T-cell (primary cell): ENCODE results near the gene ANO8. TPM values are rescaled to one million over a fixed set of nuclear protein-coding genes. Genes with fewer than 3 reads are reported as not detected.
A peak's percentile ranks its signal among the peaks of the same experiment; 100 is the strongest.
"Not testable (repeated sequence)": the region's sequence is repeated elsewhere in the genome, so short reads cannot be mapped to it uniquely, and the experiment has no call there.

Experiments used
- ATAC-seq, 4 experiments: fragments of 200-7000 bp in 3 of 4; fragments of 150-1000 bp in 1 of 4; cut with Tn5 transposase; replicated peaks in 1 of 4; 1 replicate in 3 of 4; 2 replicates in 1 of 4; pipeline ENCODE4 v1.10.0; 2021; ENCODE audit warnings: moderate library complexity in 3 of 4, mild to moderate bottlenecking in 2 of 4, moderate number of reproducible peaks in 1 of 4
- CTCF ChIA-PET, 2 donors: fragments of 300-600 bp; sonication (Branson Sonifier 250); formaldehyde crosslinking; loops; one replicate each; lab custom pipeline; 2022; ENCODE audit warnings: antibody characterized with exemption in 2 of 2; lab: Charles Lee
- POLR2A ChIA-PET, 2 donors: fragments of 300-600 bp; sonication (Branson Sonifier 250); formaldehyde crosslinking; loops; one replicate each; lab custom pipeline; 2022; ENCODE audit warnings: antibody characterized with exemption in 2 of 2; lab: Charles Lee
- DNase-seq, 35 experiments: peaks; one replicate each; pipeline versions ENCODE4 v3.0.0 to v3.0.0-alpha.2; 2013 to 2023
- H3K27ac ChIP-seq: one replicate; pipeline ENCODE4 v1.5.1; 2013; ENCODE audit warnings: low read length
- H3K27me3 ChIP-seq, 2 experiments: replicated peaks in 1 of 2; 1 replicate in 1 of 2; 2 replicates in 1 of 2; pipeline versions ENCODE4 v1.6.1 to v1.7.0; 2013; ENCODE audit warnings: low read length in 1 of 2, mixed read lengths in 1 of 2; ENCODE audit not compliant: control insufficient read depth in 2 of 2, insufficient read depth in 2 of 2; ENCODE audit errors: extremely low read depth in 1 of 2
- H3K36me3 ChIP-seq, 2 donors: 1 replicate in 1 of 2; 2 replicates in 1 of 2; pipeline versions ENCODE4 v1.6.1 to v1.7.0; 2013; ENCODE audit warnings: low read length in 1 of 2; ENCODE audit not compliant: control insufficient read depth in 2 of 2, insufficient read depth in 1 of 2; ENCODE audit errors: extremely low read depth in 1 of 2
- H3K4me1 ChIP-seq, 2 experiments: 1 replicate in 1 of 2; 2 replicates in 1 of 2; pipeline versions ENCODE4 v1.6.1 to v1.7.0; 2013; ENCODE audit warnings: low read length in 2 of 2, mixed read lengths in 1 of 2; ENCODE audit not compliant: insufficient read depth in 2 of 2, control insufficient read depth in 1 of 2; ENCODE audit errors: extremely low read depth in 1 of 2
- H3K4me3 ChIP-seq, 2 donors: 1 replicate in 1 of 2; 2 replicates in 1 of 2; pipeline versions ENCODE4 v1.5.1 to v1.7.0; 2013; ENCODE audit warnings: mild to moderate bottlenecking in 2 of 2, low read length in 1 of 2, moderate library complexity in 1 of 2; ENCODE audit not compliant: control insufficient read depth in 1 of 2; ENCODE audit errors: extremely low read depth in 1 of 2
- H3K9me3 ChIP-seq: 2 replicates; pipeline ENCODE4 v1.7.0; 2013
- H3K27ac Mint-ChIP-seq, 2 donors: one replicate each; pipeline ENCODE4 v1.8.0; 2020 to 2021; ENCODE audit warnings: mild to moderate bottlenecking in 2 of 2, mixed read lengths in 2 of 2
- H3K27me3 Mint-ChIP-seq, 2 donors: one replicate each; pipeline ENCODE4 v1.8.0; 2021 to 2022; ENCODE audit warnings: mixed read lengths in 2 of 2
- H3K36me3 Mint-ChIP-seq: one replicate; pipeline ENCODE4 v1.8.0; 2021; ENCODE audit warnings: mixed read lengths
- H3K4me1 Mint-ChIP-seq, 3 donors: one replicate each; pipeline ENCODE4 v1.8.0; 2020 to 2022; ENCODE audit warnings: mixed read lengths in 3 of 3, mild to moderate bottlenecking in 1 of 3
- H3K4me3 Mint-ChIP-seq, 3 donors: one replicate each; pipeline ENCODE4 v1.8.0; 2020 to 2022; ENCODE audit warnings: mild to moderate bottlenecking in 3 of 3, mixed read lengths in 3 of 3, moderate library complexity in 3 of 3
- H3K9me3 Mint-ChIP-seq, 3 donors: one replicate each; pipeline ENCODE4 v1.8.0; 2020 to 2022; ENCODE audit warnings: mixed read lengths in 3 of 3
- WGBS: methylation state at CpG from one replicate; pipeline ENCODE4 v1.1.5; 2013; ENCODE audit warnings: missing lambda C conversion rate; ENCODE audit not compliant: insufficient coverage; 5-methylcytosine and 5-hydroxymethylcytosine counted together
- total RNA-seq, 35 experiments: library from RNA in 6 of 35; stranded (reverse) in 6 of 35; fragments of 120-200 nt in 1 of 35; gene quantifications; one replicate each; pipeline versions ENCODE4 v1.2.1 to v1.2.4 and lab custom pipeline; 2013 to 2026

ANO8 gene
- total RNA-seq, 5 donors from 2014 or later (not counting 1 experiment from before 2014, with no cell fraction given) = 18.3 to 27.4 (median 24.9) TPM

DNA sequence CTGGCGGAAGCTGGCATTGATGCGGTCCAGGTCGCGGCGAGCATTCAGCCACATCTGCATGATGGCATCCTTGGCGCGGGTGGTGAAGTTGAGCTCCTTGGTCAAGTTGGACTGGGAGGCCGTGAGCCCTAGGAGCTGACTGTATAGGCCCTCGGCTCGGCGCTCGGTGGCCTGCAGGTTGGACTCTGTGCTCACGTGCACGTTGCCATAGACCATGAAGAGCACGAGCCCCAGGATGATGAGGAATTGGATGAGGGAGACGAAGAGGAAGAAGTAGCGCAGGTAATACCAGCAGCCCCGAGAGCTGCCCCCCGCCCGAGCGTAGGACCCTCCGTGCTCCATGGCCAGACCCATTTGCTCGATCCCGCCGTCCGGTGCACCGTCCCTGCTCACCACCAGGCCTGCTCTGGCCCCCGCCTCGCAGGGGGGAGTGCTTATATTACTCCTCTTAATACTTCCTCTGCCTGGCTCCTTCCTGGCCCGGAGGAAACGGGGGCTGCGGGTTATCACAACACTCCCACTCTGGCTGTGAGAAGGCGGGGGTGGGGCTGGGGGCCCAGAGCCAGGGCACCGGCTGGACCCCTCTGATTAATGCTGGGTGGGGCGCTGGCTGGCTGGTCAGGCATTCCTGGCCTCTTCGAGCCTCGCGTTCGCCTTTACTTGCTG lies 42.4 kb upstream of the ANO8 start, which contains the start of gene PLVAP:
PLVAP (minus strand) TSS at position 408 of the 666 bp plus-strand sequence; CDS start at position 354, 54 bp downstream.
- DNase-seq (no peak), ATAC-seq (no peak)
- 69% methylated on average over 28 of the region's 39 CpGs for whole genome bisulfite sequencing
- Mint-ChIP-seq H3K36me3 (no peaks in the 10 kb centered on the region), H3K4me1 (peaks cover 0 to 6% (median 0%) of the 10 kb centered on the region in 3 donors), H3K27me3 (peaks cover 3 to 15% of the 10 kb centered on the region in 2 donors), H3K4me3 (no peak within 1 kb of the TSS), H3K27ac (peak within 1 kb of the TSS in 1 of 2 donors; percentile 71), H3K9me3 (peaks cover 0 to 4% (median 0%) of the 10 kb centered on the region in 3 donors)
- Histone ChIP-seq H3K36me3 (no peaks in the 10 kb centered on the region), H3K4me1 (no peaks in the 10 kb centered on the region), H3K4me3 (no peak within 1 kb of the TSS), H3K27ac (no peak within 1 kb of the TSS), H3K9me3 (no peaks in the 10 kb centered on the region), H3K27me3 (peaks cover 0 to 29% of the 10 kb centered on the region in 2 experiments)
- POLR2A ChIA-PET = no interaction called here
- CTCF ChIA-PET = no interaction called here

GRCh38 chr19:17370026-17370587 lies 35.5 kb upstream of the ANO8 start:
- H3K4me3 ChIP-seq = no peak overlapping the region
- 26% methylated on average over 3 of the region's 8 CpGs for WGBS
- ChIA-PET POLR2A (no interaction called here), CTCF (no interaction called here)
- no peak overlapping the region for H3K27ac ChIP-seq
- Mint-ChIP-seq H3K9me3 (no peaks in the 10 kb centered on the region), H3K4me1 (peaks cover 0 to 7% (median 0%) of the 10 kb centered on the region in 3 donors), H3K27ac (peak overlapping the region in 1 of 2 donors; percentile 19), H3K4me3 (no peak overlapping the region), H3K36me3 (no peaks in the 10 kb centered on the region), H3K27me3 (peaks cover 7% of the 10 kb centered on the region in 2 donors)
- DNase-seq (no peak), ATAC-seq (peak in 1 of 4 experiments; percentile 10)
- H3K36me3 ChIP-seq = no peaks in the 10 kb centered on the region
- H3K9me3 ChIP-seq = no peaks in the 10 kb centered on the region
- H3K4me1 ChIP-seq = peaks cover 0 to 4% of the 10 kb centered on the region in 2 experiments
- H3K27me3 ChIP-seq = peaks cover 0 to 24% of the 10 kb centered on the region in 2 experiments

GRCh38 chr19:17365361-17365760 lies 30.7 kb upstream of the ANO8 start:
- ChIA-PET POLR2A (no interaction called here), CTCF (interaction anchor here in 1 of 2 donors (0.6 kb wide), 1 partner anchor 23 kb away, joined by 3 read pairs; no protein-coding TSS in a partner anchor)
- WGBS = 92% methylated on average over 14 of the region's 22 CpGs
- peaks cover 0 to 3% of the 10 kb centered on the region in 2 experiments for H3K4me1 ChIP-seq
- H3K4me3 ChIP-seq = no peak overlapping the region
- DNase-seq (no peak), ATAC-seq (no peak)
- Mint-ChIP-seq H3K9me3 (no peaks in the 10 kb centered on the region), H3K36me3 (no peaks in the 10 kb centered on the region), H3K27ac (no peak overlapping the region), H3K4me3 (no peak overlapping the region), H3K4me1 (peaks cover 0 to 5% (median 0%) of the 10 kb centered on the region in 3 donors), H3K27me3 (peaks cover 4 to 5% of the 10 kb centered on the region in 2 donors)
- H3K27ac ChIP-seq = no peak overlapping the region
- H3K27me3 ChIP-seq = peaks cover 0 to 10% of the 10 kb centered on the region in 2 experiments
- H3K9me3 ChIP-seq = no peaks in the 10 kb centered on the region
- H3K36me3 ChIP-seq = no peaks in the 10 kb centered on the region

GRCh38 chr19:17363852-17364605 lies 29.4 kb upstream of the ANO8 start:
- CTCF ChIA-PET, H3K36me3 ChIP-seq, H3K27ac ChIP-seq, H3K4me1 Mint-ChIP-seq, H3K27me3 ChIP-seq, H3K27me3 Mint-ChIP-seq, H3K9me3 Mint-ChIP-seq, H3K36me3 Mint-ChIP-seq, H3K4me1 ChIP-seq, H3K4me3 ChIP-seq, H3K9me3 ChIP-seq, DNase-seq, ATAC-seq, H3K4me3 Mint-ChIP-seq, H3K27ac Mint-ChIP-seq: not testable (repeated sequence)
- 85% methylated on average over 8 of the region's 20 CpGs for WGBS
- POLR2A ChIA-PET = interaction anchor here in 1 of 2 donors (0.7 kb wide), 1 partner anchor 231 kb away, joined by 5 read pairs; no protein-coding TSS in a partner anchor

DNA sequence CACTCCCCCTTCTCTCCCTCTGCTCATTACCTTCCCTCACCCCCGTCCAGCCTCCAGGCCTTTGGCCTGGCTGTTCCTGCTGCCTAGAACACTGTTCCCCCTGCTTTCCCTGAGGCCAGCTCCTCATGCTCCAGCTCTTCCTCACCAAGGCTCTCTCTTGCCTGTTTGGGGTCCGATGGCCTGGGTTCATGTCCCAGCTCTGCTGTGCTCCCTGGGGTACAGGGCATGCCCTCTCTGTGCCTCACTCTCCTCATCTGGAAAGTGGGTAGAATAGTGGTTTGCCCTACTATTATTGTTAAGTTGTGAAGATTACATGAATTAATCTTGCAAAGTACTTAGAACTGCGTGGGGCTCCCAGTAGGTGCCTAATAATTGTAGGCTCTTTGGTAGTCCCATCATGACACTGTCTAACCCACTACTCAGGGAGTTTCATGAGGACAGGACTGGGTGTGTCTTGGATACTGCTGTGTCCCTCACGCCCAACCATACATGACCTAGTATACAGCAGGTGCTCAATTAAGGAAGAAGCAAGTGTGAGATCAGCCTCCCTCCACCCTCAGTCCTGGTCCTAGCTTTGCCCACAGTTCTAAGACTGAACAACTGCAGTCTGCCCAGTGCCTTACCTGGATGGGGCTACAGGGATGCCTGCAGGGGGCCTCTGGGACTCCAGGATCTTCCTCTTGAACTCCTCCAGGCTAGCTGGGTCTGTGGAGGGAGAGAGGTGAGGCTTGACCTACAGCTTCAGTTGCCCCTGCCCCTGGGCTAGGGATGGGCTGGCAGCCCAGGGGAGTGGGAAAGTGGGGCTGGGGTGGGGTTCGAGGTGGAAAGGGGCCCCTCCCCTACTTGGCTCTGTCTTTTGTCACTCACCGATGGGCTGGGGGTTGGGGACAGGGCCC lies 25.5 kb upstream of the ANO8 start:
- no peaks in the 10 kb centered on the region for H3K4me1 ChIP-seq
- H3K27me3 Mint-ChIP-seq = peaks cover 0 to 1% of the 10 kb centered on the region in 2 donors
- H3K36me3 ChIP-seq = no peaks in the 10 kb centered on the region
- no peak overlapping the region for H3K4me3 ChIP-seq
- ChIA-PET POLR2A (no interaction called here), CTCF (interaction anchor here in 1 of 2 donors (1.1 kb wide), 1 partner anchor 40 kb away, joined by 3 read pairs; no protein-coding TSS in a partner anchor)
- H3K27me3 ChIP-seq = peaks cover 0 to 2% of the 10 kb centered on the region in 2 experiments
- H3K36me3 Mint-ChIP-seq = no peaks in the 10 kb centered on the region
- WGBS = 80% methylated on average over 1 of the region's 6 CpGs
- no peak overlapping the region for H3K27ac ChIP-seq
- H3K27ac Mint-ChIP-seq = no peak overlapping the region
- H3K9me3 ChIP-seq = no peaks in the 10 kb centered on the region
- H3K4me3 Mint-ChIP-seq = no peak overlapping the region
- DNase-seq = no peak
- H3K4me1 Mint-ChIP-seq = no peaks in the 10 kb centered on the region
- no peaks in the 10 kb centered on the region for H3K9me3 Mint-ChIP-seq
- ATAC-seq = no peak
